ENCODE data around the gene PLEKHH1. TPM values are rescaled to one million over a fixed set of nuclear protein-coding genes. Genes with fewer than 3 reads are reported as not detected.

PLEKHH1 gene
- total RNA-seq, 1 donor from 2014 or later: 3.3 TPM

GRCh38 chr14:67544590-67544989 is 11.5 kb downstream of the PLEKHH1 start:
- no peak overlapping the region for H3K4me2 ChIP-seq (ENCODE audit: low read length)
- no peak overlapping the region for H3K27ac Mint-ChIP-seq (ENCODE audit: unreplicated experiment)
- peaks cover 7% of the 10 kb centered on the region for H3K9me3 Mint-ChIP-seq (ENCODE audit: unreplicated experiment)

GRCh38 chr14:67547224-67547780 is 14.2 kb downstream of the PLEKHH1 start:
- H3K27ac ChIP-seq (ENCODE audit: low read depth, low read length): no peak overlapping the region
- H3K36me3 Mint-ChIP-seq (ENCODE audit: low read depth, unreplicated experiment): peaks cover 8% of the 10 kb centered on the region
- FAIRE-seq (no peak), DNase-seq (ENCODE audit: low read depth) (no peak)
- H3K36me3 ChIP-seq (ENCODE audit: insufficient read depth, low read length): no peaks in the 10 kb centered on the region
- H3K4me3 ChIP-seq (ENCODE audit: insufficient read depth, low read depth, low read length): no peak overlapping the region
- H3K9me3 Mint-ChIP-seq (ENCODE audit: unreplicated experiment): peaks cover 7% of the 10 kb centered on the region
- no peaks in the 10 kb centered on the region for H3K4me1 Mint-ChIP-seq (ENCODE audit: low read depth, unreplicated experiment)
- H3K9me3 ChIP-seq (ENCODE audit: insufficient read depth, low read depth, low read length): no peaks in the 10 kb centered on the region
- H3K4me3 Mint-ChIP-seq (ENCODE audit: unreplicated experiment): no peak overlapping the region
- H2AFZ ChIP-seq (ENCODE audit: low read depth, low read length): no peak overlapping the region
- H3K9ac ChIP-seq (ENCODE audit: low read length): no peak overlapping the region
- no peaks in the 10 kb centered on the region for H3K4me1 ChIP-seq (ENCODE audit: insufficient read depth, low read length)
- no peaks in the 10 kb centered on the region for H3K27me3 ChIP-seq (ENCODE audit: insufficient read depth, low read length)
- H3K27me3 Mint-ChIP-seq (ENCODE audit: low read depth, unreplicated experiment): peaks cover 2% of the 10 kb centered on the region
- H3K4me2 ChIP-seq (ENCODE audit: low read length): no peak overlapping the region
- no peak overlapping the region for H3K27ac Mint-ChIP-seq (ENCODE audit: unreplicated experiment)
- H3K79me2 ChIP-seq (ENCODE audit: insufficient read depth, low read length): no peaks in the 10 kb centered on the region
- TF ChIP-seq EZH2 (IDR thresholded peaks at IDR 0.05; ENCODE audit: insufficient read depth, low read length): no peak
- TF ChIP-seq CTCF (IDR thresholded peaks at IDR 0.05; ENCODE audit: insufficient read depth, low read depth, low read length): no peak
- no peaks in the 10 kb centered on the region for H4K20me1 ChIP-seq (ENCODE audit: insufficient read depth, low read length)

More at GRCh38 chr14:67544590-67544989, 11.5 kb downstream of the PLEKHH1 start:
- Histone ChIP-seq H3K4me1 (ENCODE audit: insufficient read depth, low read length) (no peaks in the 10 kb centered on the region), H2AFZ (ENCODE audit: low read depth, low read length) (no peak overlapping the region), H3K27me3 (ENCODE audit: insufficient read depth, low read length) (peaks cover 7% of the 10 kb centered on the region), H3K79me2 (ENCODE audit: insufficient read depth, low read length) (no peaks in the 10 kb centered on the region), H3K27ac (ENCODE audit: low read depth, low read length) (no peak overlapping the region), H3K36me3 (ENCODE audit: insufficient read depth, low read length) (no peaks in the 10 kb centered on the region), H3K9me3 (ENCODE audit: insufficient read depth, low read depth, low read length) (no peaks in the 10 kb centered on the region), H3K9ac (ENCODE audit: low read length) (no peak overlapping the region), H3K4me3 (ENCODE audit: insufficient read depth, low read depth, low read length) (no peak overlapping the region), H4K20me1 (ENCODE audit: insufficient read depth, low read length) (no peaks in the 10 kb centered on the region)
- no peak for FAIRE-seq
- H3K4me1 Mint-ChIP-seq (ENCODE audit: low read depth, unreplicated experiment): peaks cover 6% of the 10 kb centered on the region
- peaks cover 8% of the 10 kb centered on the region for H3K36me3 Mint-ChIP-seq (ENCODE audit: low read depth, unreplicated experiment)
- peaks cover 6% of the 10 kb centered on the region for H3K27me3 Mint-ChIP-seq (ENCODE audit: low read depth, unreplicated experiment)
- no peak overlapping the region for H3K4me3 Mint-ChIP-seq (ENCODE audit: unreplicated experiment)
- DNase-seq (ENCODE audit: low read depth): no peak
- TF ChIP-seq EZH2 (IDR thresholded peaks at IDR 0.05; ENCODE audit: insufficient read depth, low read length): no peak
- no peak for TF ChIP-seq CTCF (IDR thresholded peaks at IDR 0.05; ENCODE audit: insufficient read depth, low read depth, low read length)

GRCh38 chr14:67549734-67550133 is 16.6 kb downstream of the PLEKHH1 start:
- H3K27me3 ChIP-seq (ENCODE audit: insufficient read depth, low read length): no peaks in the 10 kb centered on the region
- no peak overlapping the region for H3K4me2 ChIP-seq (ENCODE audit: low read length)
- DNase-seq (ENCODE audit: low read depth) (no peak), FAIRE-seq (no peak)
- H2AFZ ChIP-seq (ENCODE audit: low read depth, low read length): no peak overlapping the region
- no peaks in the 10 kb centered on the region for H3K36me3 ChIP-seq (ENCODE audit: insufficient read depth, low read length)
- TF ChIP-seq EZH2 (IDR thresholded peaks at IDR 0.05; ENCODE audit: insufficient read depth, low read length) (no peak), CTCF (IDR thresholded peaks at IDR 0.05; ENCODE audit: insufficient read depth, low read depth, low read length) (no peak)
- no peak overlapping the region for H3K9ac ChIP-seq (ENCODE audit: low read length)
- H3K27me3 Mint-ChIP-seq (ENCODE audit: low read depth, unreplicated experiment): peaks cover 2% of the 10 kb centered on the region
- H3K4me3 Mint-ChIP-seq (ENCODE audit: unreplicated experiment): no peak overlapping the region
- H3K27ac ChIP-seq (ENCODE audit: low read depth, low read length): no peak overlapping the region
- H3K79me2 ChIP-seq (ENCODE audit: insufficient read depth, low read length): no peaks in the 10 kb centered on the region
- H3K4me1 ChIP-seq (ENCODE audit: insufficient read depth, low read length): no peaks in the 10 kb centered on the region
- no peak overlapping the region for H3K27ac Mint-ChIP-seq (ENCODE audit: unreplicated experiment)
- no peaks in the 10 kb centered on the region for H4K20me1 ChIP-seq (ENCODE audit: insufficient read depth, low read length)
- H3K9me3 ChIP-seq (ENCODE audit: insufficient read depth, low read depth, low read length): no peaks in the 10 kb centered on the region
- no peak overlapping the region for H3K4me3 ChIP-seq (ENCODE audit: insufficient read depth, low read depth, low read length)
- peaks cover under 1% of the 10 kb centered on the region for H3K9me3 Mint-ChIP-seq (ENCODE audit: unreplicated experiment)
- H3K36me3 Mint-ChIP-seq (ENCODE audit: low read depth, unreplicated experiment): no peaks in the 10 kb centered on the region
- H3K4me1 Mint-ChIP-seq (ENCODE audit: low read depth, unreplicated experiment): no peaks in the 10 kb centered on the region
